ENCODE results near the gene SNRPF. TPM values are rescaled to one million over a fixed set of nuclear protein-coding genes. Genes with fewer than 3 reads are reported as not detected.

Gene SNRPF
- total RNA-seq, 1 donor from 2014 or later: not detected

GRCh38 chr12:95859947-95860850, 1.4 kb downstream of the SNRPF start:
- no peak for DNase-seq (ENCODE audit: low spot score in 2 of 2)
- Histone ChIP-seq H3K9me3 (no peaks in the 10 kb centered on the region), H3K4me3 (peak overlapping the region; percentile 80 to 81), H3K36me3 (peaks cover 21 to 27% of the 10 kb centered on the region in 2 donors), H3K27me3 (no peaks in the 10 kb centered on the region), H3K27ac (no peak overlapping the region), H3K4me1 (peaks cover 9 to 12% of the 10 kb centered on the region in 2 donors)
- TF ChIP-seq CTCF (IDR thresholded peaks at IDR 0.05): no peak
- intact Hi-C loops (cut with DNase I): loop anchor here (1.0 kb wide), 1 partner anchor 312 kb away; no protein-coding TSS in a partner anchor

GRCh38 chr12:95862038-95862437, 3.3 kb downstream of the SNRPF start:
- DNase-seq (ENCODE audit: low spot score in 2 of 2): no peak
- intact Hi-C loops (cut with DNase I): no loop called here
- no peak overlapping the region for H3K27ac ChIP-seq
- peaks cover 9 to 12% of the 10 kb centered on the region in 2 donors for H3K4me1 ChIP-seq
- H3K27me3 ChIP-seq: no peaks in the 10 kb centered on the region
- no peak for TF ChIP-seq CTCF (IDR thresholded peaks at IDR 0.05)
- H3K36me3 ChIP-seq: peaks cover 21 to 37% of the 10 kb centered on the region in 2 donors
- H3K9me3 ChIP-seq: no peaks in the 10 kb centered on the region
- H3K4me3 ChIP-seq: no peak overlapping the region

GRCh38 chr12:95863337-95863736, 4.6 kb downstream of the SNRPF start:
- DNase-seq (ENCODE audit: low spot score in 2 of 2): no peak
- Histone ChIP-seq H3K9me3 (no peaks in the 10 kb centered on the region), H3K27ac (no peak overlapping the region), H3K4me1 (peaks cover 9 to 12% of the 10 kb centered on the region in 2 donors), H3K36me3 (peaks cover 21 to 37% of the 10 kb centered on the region in 2 donors), H3K27me3 (no peaks in the 10 kb centered on the region), H3K4me3 (no peak overlapping the region)
- intact Hi-C loops (cut with DNase I): no loop called here
- TF ChIP-seq CTCF (IDR thresholded peaks at IDR 0.05): no peak

- H3K9me3 ChIP-seq: no peaks in the 10 kb centered on the region
- intact Hi-C loops (cut with DNase I): no loop called here
- H3K4me1 ChIP-seq: no peaks in the 10 kb centered on the region
- no peaks in the 10 kb centered on the region for H3K27me3 ChIP-seq
- no peak overlapping the region for H3K27ac ChIP-seq
- H3K36me3 ChIP-seq: peaks cover 0 to 10% of the 10 kb centered on the region in 2 donors
- TF ChIP-seq CTCF (IDR thresholded peaks at IDR 0.05): no peak
- no peak overlapping the region for H3K4me3 ChIP-seq
- DNase-seq (ENCODE audit: low spot score in 2 of 2): no peak
Observed at GRCh38 chr12:95870897-95871296, 12.1 kb downstream of the SNRPF start.

GRCh38 chr12:95874452-95874851, 15.7 kb downstream of the SNRPF start:
- Histone ChIP-seq H3K27ac (no peak overlapping the region), H3K4me3 (no peak overlapping the region), H3K9me3 (no peaks in the 10 kb centered on the region), H3K4me1 (no peaks in the 10 kb centered on the region), H3K36me3 (no peaks in the 10 kb centered on the region), H3K27me3 (no peaks in the 10 kb centered on the region)
- DNase-seq (ENCODE audit: low spot score in 2 of 2): no peak
- no peak for TF ChIP-seq CTCF (IDR thresholded peaks at IDR 0.05)
- intact Hi-C loops (cut with DNase I): no loop called here
